ENCODE results near the gene FSTL3.

FSTL3 gene

DNA sequence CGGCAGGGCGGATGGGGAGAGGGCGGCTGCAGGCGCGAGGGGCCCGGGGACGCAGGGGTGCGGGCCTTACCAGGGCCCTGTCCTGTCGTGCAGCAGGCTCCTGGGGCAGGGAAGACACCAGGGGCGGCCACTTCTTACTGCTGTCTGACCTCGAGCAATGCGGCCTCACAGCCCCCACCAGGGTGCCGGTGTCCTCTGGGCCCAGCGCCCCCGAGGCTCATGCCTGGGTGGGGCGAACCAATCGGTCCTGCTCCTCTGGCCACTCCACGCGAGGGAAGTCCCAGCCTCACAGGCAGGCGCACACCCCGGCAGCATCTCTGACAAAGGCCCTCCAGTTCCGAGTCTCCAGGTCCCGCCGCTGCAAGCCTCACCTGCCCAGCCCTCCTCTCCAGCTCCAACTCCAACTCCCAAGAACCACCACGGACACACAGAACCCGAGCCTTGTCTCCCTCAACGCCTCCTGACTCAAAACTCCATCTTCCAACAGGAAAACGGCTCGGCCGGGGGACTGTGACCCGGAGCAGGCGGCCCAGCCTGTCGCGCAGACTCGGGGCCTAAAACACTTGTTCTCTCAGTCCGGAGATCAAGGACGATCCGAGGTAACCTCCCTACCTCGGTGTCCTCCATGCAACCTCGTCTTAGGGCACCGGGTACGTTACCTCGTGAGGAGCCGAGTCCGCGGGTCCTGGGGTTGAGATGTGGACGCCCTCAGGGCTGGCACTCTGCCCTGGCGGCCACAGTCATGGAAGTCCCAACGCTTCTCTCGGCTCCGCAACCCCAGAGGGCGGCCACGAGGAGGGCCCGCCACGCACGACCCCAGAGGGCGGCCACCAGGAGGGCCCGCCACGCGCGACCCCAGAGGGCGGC is 30.0 kb upstream of the FSTL3 start:
- ChIA-PET CTCF (interaction anchor here (0.7 kb wide), 1 partner anchor 50 kb away, joined by 3 read pairs; no protein-coding TSS in a partner anchor), POLR2A (ENCODE audit: low non-redundant PET) (no interaction called here)

DNA sequence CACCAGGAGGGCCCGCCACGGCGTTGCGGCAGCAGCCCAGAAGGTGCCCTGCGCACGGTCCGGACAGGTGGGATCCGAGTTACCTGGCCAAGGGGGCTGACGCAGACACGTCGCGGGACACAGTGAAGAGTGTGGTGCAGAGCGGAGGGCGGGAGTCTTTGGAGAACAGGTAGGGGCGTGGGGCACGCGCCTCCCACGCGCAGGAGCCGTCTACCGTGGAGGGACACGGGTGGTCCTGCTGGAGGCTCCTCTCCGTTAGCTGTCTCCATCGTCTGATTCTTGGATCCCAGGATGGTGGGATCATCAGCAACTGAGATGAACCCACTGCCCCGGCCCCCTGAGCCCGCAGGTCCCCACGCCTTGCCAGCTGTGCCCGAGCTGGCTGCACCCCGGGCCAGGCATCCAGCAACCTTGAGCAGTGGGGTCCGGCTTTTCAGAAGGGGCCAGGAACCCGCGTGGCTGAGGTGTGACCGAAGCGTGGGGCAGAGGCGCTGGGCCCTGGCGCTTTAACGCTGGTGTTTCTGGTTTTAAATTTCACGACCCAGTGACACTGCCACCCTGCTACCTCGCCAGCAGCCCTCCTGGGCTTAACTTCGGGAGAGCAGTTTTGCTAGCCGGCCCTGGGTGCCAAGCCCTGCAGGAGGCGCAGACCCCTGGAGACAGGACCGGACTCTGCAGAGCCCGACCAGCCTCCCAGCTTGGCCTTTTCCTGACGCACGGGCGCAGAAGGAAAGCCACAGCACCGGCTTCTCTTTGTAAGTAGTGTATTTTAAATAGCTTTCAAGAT is 29.2 kb upstream of the FSTL3 start:
- ChIA-PET POLR2A (ENCODE audit: low non-redundant PET) (no interaction called here), CTCF (no interaction called here)
- peak overlapping the region; percentile 58 for H3K27ac ChIP-seq
- DNase-seq (ENCODE audit: low spot score): no peak
- TF ChIP-seq, protein P1, sequence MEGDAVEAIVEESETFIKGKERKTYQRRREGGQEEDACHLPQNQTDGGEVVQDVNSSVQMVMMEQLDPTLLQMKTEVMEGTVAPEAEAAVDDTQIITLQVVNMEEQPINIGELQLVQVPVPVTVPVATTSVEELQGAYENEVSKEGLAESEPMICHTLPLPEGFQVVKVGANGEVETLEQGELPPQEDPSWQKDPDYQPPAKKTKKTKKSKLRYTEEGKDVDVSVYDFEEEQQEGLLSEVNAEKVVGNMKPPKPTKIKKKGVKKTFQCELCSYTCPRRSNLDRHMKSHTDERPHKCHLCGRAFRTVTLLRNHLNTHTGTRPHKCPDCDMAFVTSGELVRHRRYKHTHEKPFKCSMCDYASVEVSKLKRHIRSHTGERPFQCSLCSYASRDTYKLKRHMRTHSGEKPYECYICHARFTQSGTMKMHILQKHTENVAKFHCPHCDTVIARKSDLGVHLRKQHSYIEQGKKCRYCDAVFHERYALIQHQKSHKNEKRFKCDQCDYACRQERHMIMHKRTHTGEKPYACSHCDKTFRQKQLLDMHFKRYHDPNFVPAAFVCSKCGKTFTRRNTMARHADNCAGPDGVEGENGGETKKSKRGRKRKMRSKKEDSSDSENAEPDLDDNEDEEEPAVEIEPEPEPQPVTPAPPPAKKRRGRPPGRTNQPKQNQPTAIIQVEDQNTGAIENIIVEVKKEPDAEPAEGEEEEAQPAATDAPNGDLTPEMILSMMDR (conservative IDR thresholded peaks at IDR 0.05; ENCODE audit: low read depth): no peak

More for the DNA sequence above, 30.0 kb upstream of the FSTL3 start:
- TF ChIP-seq, protein P1 (conservative IDR thresholded peaks at IDR 0.05; ENCODE audit: low read depth): no peak
- H3K27ac ChIP-seq: peak overlapping the region; percentile 58
- no peak for DNase-seq (ENCODE audit: low spot score)

DNA sequence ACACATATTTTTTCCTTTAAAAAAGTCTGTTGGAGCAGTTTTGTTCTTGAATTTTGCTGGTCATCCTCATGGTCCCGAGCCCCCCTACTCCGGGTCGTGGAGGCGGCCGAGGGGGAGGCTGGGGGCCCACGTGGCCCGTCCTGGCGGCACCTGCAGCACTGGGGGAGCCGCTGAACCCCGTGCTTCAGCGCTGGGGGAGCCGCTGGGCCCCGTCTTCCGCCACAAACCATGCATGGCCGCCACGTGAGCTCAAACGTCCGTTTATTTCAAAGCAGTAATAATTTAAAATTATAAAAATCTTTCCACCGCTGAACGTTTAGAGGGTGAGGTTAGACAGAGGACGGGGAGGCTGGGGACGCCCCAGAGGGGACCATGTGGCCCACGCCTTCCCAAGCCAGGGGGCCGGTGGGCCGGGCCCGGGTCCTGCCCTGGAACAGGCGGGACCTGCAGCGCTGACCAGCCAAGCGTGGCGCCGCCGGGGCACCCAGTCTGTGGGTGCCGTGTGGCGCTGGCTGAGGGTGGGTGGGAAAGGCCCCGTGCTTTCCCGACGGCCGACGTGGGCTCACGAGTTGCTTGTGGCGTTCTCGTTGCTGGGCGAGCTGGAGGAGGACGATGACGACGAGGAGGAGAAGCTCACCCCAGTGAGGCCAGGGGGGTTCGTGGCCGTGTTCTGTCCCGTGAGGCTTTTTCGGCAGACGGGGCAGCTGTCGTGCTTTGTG is 28.5 kb upstream of the FSTL3 start:
- DNase-seq (ENCODE audit: low spot score): no peak
- ChIA-PET POLR2A (ENCODE audit: low non-redundant PET) (interaction anchor here (0.6 kb wide), 1 partner anchor 164 kb away, joined by 4 read pairs; no protein-coding TSS in a partner anchor), CTCF (no interaction called here)
- TF ChIP-seq, protein P1 (conservative IDR thresholded peaks at IDR 0.05; ENCODE audit: low read depth): no peak
- peak overlapping the region; percentile 58 for H3K27ac ChIP-seq

DNA sequence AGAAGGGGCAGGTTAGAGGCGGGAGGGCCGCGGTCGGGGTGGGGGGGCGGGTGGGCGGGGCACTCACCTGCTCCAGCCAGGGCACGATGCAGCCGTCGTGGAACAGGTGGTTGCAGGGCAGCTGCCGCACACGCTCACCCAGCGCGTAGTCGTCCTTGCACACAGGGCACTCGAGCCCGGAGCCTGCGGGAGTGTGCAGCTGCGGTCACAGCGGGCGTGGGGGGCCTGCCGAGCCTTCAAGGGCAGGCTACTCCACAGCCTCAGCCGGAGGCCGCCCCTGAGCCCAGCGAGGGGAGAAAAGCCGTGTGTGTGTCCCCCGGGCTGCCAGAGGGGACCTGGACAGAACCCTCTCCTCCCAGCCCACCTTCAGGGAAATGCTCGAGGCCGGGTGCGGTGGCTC is 27.9 kb upstream of the FSTL3 start:
- ChIA-PET CTCF (no interaction called here), POLR2A (ENCODE audit: low non-redundant PET) (interaction anchor here (0.6 kb wide), 1 partner anchor 165 kb away, joined by 4 read pairs; no protein-coding TSS in a partner anchor)
- H3K27ac ChIP-seq: no peak overlapping the region
- TF ChIP-seq, protein P1 (conservative IDR thresholded peaks at IDR 0.05; ENCODE audit: low read depth): no peak
- no peak for DNase-seq (ENCODE audit: low spot score)

DNA sequence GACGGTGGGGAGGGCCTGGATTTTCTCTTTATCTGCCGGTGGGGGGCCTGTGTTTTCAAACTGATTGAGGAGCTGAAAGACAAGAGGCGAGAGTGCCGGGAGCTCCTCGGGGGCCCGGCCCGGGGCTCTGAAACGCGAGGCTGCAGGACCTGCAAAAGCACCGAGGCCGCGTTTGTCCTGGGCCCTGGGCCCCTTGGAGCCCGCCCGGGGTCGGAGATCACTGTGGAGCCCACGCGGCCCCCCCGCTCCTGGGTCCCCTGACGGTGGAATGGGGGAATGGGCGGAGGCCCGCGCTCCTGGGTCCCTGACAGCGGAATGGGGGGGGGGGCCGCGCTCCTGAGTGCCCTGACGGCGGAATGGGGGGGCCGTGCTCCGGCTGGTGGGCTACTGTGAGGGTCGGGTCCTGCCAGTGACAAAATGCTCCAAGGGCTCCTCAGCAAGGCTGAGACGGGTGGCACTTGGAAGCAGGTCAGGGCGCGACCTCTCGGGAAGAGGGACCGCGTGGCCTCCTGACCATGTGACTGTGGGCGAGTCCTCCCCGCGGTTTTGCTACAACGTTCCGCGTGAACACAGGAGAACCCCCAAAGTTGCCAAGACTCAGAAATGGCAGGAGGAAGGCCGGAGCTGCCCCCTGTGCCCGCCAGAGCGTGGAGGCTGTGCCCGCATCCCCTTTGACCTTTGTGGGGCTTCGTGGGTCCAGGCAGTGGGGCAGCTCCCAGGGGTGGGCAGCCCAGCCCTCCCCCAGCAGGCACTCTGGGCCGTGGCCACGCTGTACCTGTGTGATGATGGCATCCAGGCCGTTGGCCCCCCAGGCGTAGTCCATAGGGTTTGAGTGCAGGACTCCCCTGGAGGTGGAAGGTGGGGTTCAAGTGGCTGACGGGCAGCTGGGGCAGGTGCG is 27.0 kb upstream of the FSTL3 start:
- CTCF ChIA-PET: no interaction called here
- POLR2A ChIA-PET (ENCODE audit: low non-redundant PET): interaction anchor here (0.7 kb wide), 1 partner anchor 51 kb away, joined by 3 read pairs; no protein-coding TSS in a partner anchor
- no peak overlapping the region for H3K27ac ChIP-seq

More for the DNA sequence above, 27.0 kb upstream of the FSTL3 start:
- DNase-seq (ENCODE audit: low spot score): no peak
- TF ChIP-seq, protein P1 (conservative IDR thresholded peaks at IDR 0.05; ENCODE audit: low read depth): no peak
